ENCODE data around the gene PRKCH. TPM values are rescaled to one million over a fixed set of nuclear protein-coding genes. Genes with fewer than 3 reads are reported as not detected.

Gene PRKCH
- total RNA-seq, 1 experiment from 2014 or later: 10.3 TPM

GRCh38 chr14:61330511-61330910 is 9.1 kb downstream of the PRKCH start (continued):
- TF ChIP-seq SOX15 (CRISPR knock-in tag; IDR thresholded peaks at IDR 0.05): no peak

GRCh38 chr14:61331992-61332657 is 10.7 kb downstream of the PRKCH start:
- CTCF ChIA-PET: interaction anchor here (0.6 kb wide), 1 partner anchor 1083 kb away, joined by 3 read pairs; no protein-coding TSS in a partner anchor

GRCh38 chr14:61332658-61333029 is 11.3 kb downstream of the PRKCH start:
- ChIA-PET POLR2A (no interaction called here), CTCF (no interaction called here)
- no peaks in the 10 kb centered on the region for H3K36me3 Mint-ChIP-seq
- ATAC-seq (no peak), DNase-seq (ENCODE audit: low spot score) (no peak)
- H3K27me3 Mint-ChIP-seq (ENCODE audit: low read depth): no peaks in the 10 kb centered on the region
- no peak overlapping the region for H3K4me3 Mint-ChIP-seq
- H3K27ac Mint-ChIP-seq: no peak overlapping the region
- H3K9me3 Mint-ChIP-seq: no peaks in the 10 kb centered on the region
- TF ChIP-seq RELA (CRISPR knock-in tag; IDR thresholded peaks at IDR 0.05; ENCODE audit: borderline replicate concordance): no peak
- no peak for TF ChIP-seq MXD4 (CRISPR knock-in tag; IDR thresholded peaks at IDR 0.05; ENCODE audit: borderline replicate concordance)
- TF ChIP-seq FOXK1 (CRISPR knock-in tag; IDR thresholded peaks at IDR 0.05): no peak
- no peak for TF ChIP-seq PRRX2 (CRISPR knock-in tag; IDR thresholded peaks at IDR 0.05)
- TF ChIP-seq ZNF121 (CRISPR knock-in tag; IDR thresholded peaks at IDR 0.05): no peak
- no peak for TF ChIP-seq JAZF1 (CRISPR knock-in tag; IDR thresholded peaks at IDR 0.05)
- no peak for TF ChIP-seq MAX (CRISPR knock-in tag; IDR thresholded peaks at IDR 0.05)
- no peak for TF ChIP-seq CTCF (IDR thresholded peaks at IDR 0.05)
- no peak for TF ChIP-seq TEAD4 (CRISPR knock-in tag; IDR thresholded peaks at IDR 0.05)
- TF ChIP-seq SP1 (CRISPR knock-in tag; conservative IDR thresholded peaks at IDR 0.05): no peak
- TF ChIP-seq MLX (CRISPR knock-in tag; IDR thresholded peaks at IDR 0.05): no peak
- TF ChIP-seq ZNF281 (CRISPR knock-in tag; IDR thresholded peaks at IDR 0.05): no peak
- no peak for TF ChIP-seq RORB (CRISPR knock-in tag; IDR thresholded peaks at IDR 0.05)
- TF ChIP-seq HMGA2 (CRISPR knock-in tag; IDR thresholded peaks at IDR 0.05): no peak
- no peak for TF ChIP-seq ATF3 (CRISPR knock-in tag; conservative IDR thresholded peaks at IDR 0.05)
- TF ChIP-seq USF2 (CRISPR knock-in tag; IDR thresholded peaks at IDR 0.05): no peak
- no peak for TF ChIP-seq SMAD3 (CRISPR knock-in tag; IDR thresholded peaks at IDR 0.05; ENCODE audit: borderline replicate concordance)
- no peak for TF ChIP-seq CREB1 (CRISPR knock-in tag; IDR thresholded peaks at IDR 0.05)
- no peak for TF ChIP-seq NR2C2 (CRISPR knock-in tag; IDR thresholded peaks at IDR 0.05)
- no peak for TF ChIP-seq CREM (CRISPR knock-in tag; IDR thresholded peaks at IDR 0.05)
- H3K4me1 Mint-ChIP-seq: peaks cover 16% of the 10 kb centered on the region

More at GRCh38 chr14:61331992-61332657, 10.7 kb downstream of the PRKCH start:
- H3K4me1 Mint-ChIP-seq: peaks cover 18% of the 10 kb centered on the region
- no peaks in the 10 kb centered on the region for H3K27me3 Mint-ChIP-seq (ENCODE audit: low read depth)
- POLR2A ChIA-PET: no interaction called here
- no peaks in the 10 kb centered on the region for H3K36me3 Mint-ChIP-seq
- DNase-seq (ENCODE audit: low spot score) (no peak), ATAC-seq (no peak)
- H3K27ac Mint-ChIP-seq: no peak overlapping the region
- no peaks in the 10 kb centered on the region for H3K9me3 Mint-ChIP-seq
- H3K4me3 Mint-ChIP-seq: no peak overlapping the region
- TF ChIP-seq ELF4 (CRISPR knock-in tag; IDR thresholded peaks at IDR 0.05; ENCODE audit: low read depth): no peak
- TF ChIP-seq ZNF121 (CRISPR knock-in tag; IDR thresholded peaks at IDR 0.05): no peak
- TF ChIP-seq ZNF317 (CRISPR knock-in tag; IDR thresholded peaks at IDR 0.05; ENCODE audit: borderline replicate concordance, low read depth): no peak
- no peak for TF ChIP-seq GRHL2 (CRISPR knock-in tag; IDR thresholded peaks at IDR 0.05; ENCODE audit: insufficient replicate concordance, severe bottlenecking)
- no peak for TF ChIP-seq ETV6 (CRISPR knock-in tag; IDR thresholded peaks at IDR 0.05)
- no peak for TF ChIP-seq ZMAT4 (CRISPR knock-in tag; IDR thresholded peaks at IDR 0.05)
- no peak for TF ChIP-seq IRF1 (CRISPR knock-in tag; IDR thresholded peaks at IDR 0.05)

Data from WTC11 (cell line).